Sigmoid colon (tissue), 7 donors: Measurements from ENCODE around the gene RNF169. TPM values are rescaled to one million over a fixed set of nuclear protein-coding genes. Genes with fewer than 3 reads are reported as not detected.
"Not testable (repeated sequence)": the region's sequence is repeated elsewhere in the genome, so short reads cannot be mapped to it uniquely, and the experiment has no call there.

Experiments used
- DNase-seq: peaks from one replicate; pipeline ENCODE4 v3.0.0-alpha.2; 2019
- H3K27ac ChIP-seq, 4 donors: fragments of 200-600 bp; sonication (generic); one replicate each; pipeline ENCODE4 v1.5.1; 2016 to 2019; ENCODE audit warnings: mild to moderate bottlenecking in 1 of 4
- H3K27me3 ChIP-seq, 3 donors: fragments of 200-600 bp; sonication (generic); one replicate each; pipeline ENCODE4 v1.5.1; 2019; ENCODE audit warnings: mild to moderate bottlenecking in 1 of 3
- H3K36me3 ChIP-seq, 4 donors: fragments of 200-600 bp; sonication (generic); one replicate each; pipeline ENCODE4 v1.5.1; 2016 to 2019
- H3K4me1 ChIP-seq, 4 donors: fragments of 200-600 bp; sonication (generic); one replicate each; pipeline ENCODE4 v1.5.1; 2017 to 2019
- H3K4me3 ChIP-seq, 4 donors: fragments of 200-600 bp; sonication (generic); one replicate each; pipeline ENCODE4 v1.5.1; 2017 to 2019; ENCODE audit warnings: mild to moderate bottlenecking in 2 of 4, moderate library complexity in 1 of 4
- H3K9me3 ChIP-seq, 4 donors: fragments of 200-600 bp in 3 of 4; sonication (generic) in 3 of 4; one replicate each; pipeline versions ENCODE4 v1.5.1 to v1.6.1; 2013 to 2019
- CTCF ChIP-seq, 4 experiments: fragments of 450-650 bp in 3 of 4; fragments of 200-600 bp in 1 of 4; IDR thresholded peaks; one replicate each; pipeline ENCODE4 v1.5.1; 2016 to 2019; ENCODE audit warnings: antibody characterized with exemption in 4 of 4, mild to moderate bottlenecking in 3 of 4, moderate library complexity in 2 of 4
- EP300 ChIP-seq, 4 donors: sonication (generic); formaldehyde crosslinking; IDR thresholded peaks; one replicate each; pipeline ENCODE4 v1.6.1; 2017; ENCODE audit warnings: antibody characterized with exemption in 4 of 4
- POLR2A ChIP-seq, 2 donors: fragments of 450-650 bp; IDR thresholded peaks; one replicate each; pipeline ENCODE4 v1.6.1; 2016; ENCODE audit warnings: antibody characterized with exemption in 2 of 2, mild to moderate bottlenecking in 2 of 2, moderate library complexity in 2 of 2
- POLR2AphosphoS5 ChIP-seq, 4 donors: sonication (generic); formaldehyde crosslinking; IDR thresholded peaks; one replicate each; pipeline ENCODE4 v1.6.1; 2017; ENCODE audit warnings: antibody characterized with exemption in 4 of 4
- WGBS, 2 donors: extraction: QIAGEN DNeasy Blood & Tissue Kit; methylation state at CpG; one replicate each; pipeline ENCODE4 v1.1.7; 2013; 5-methylcytosine and 5-hydroxymethylcytosine counted together
- intact Hi-C: fragments of 100-400 bp; cut with DNase I; formaldehyde crosslinking; loops from one replicate; pipeline ENCODE4 v1.15.1; 2023
- polyA plus RNA-seq, 3 donors: library from polyadenylated mRNA; stranded (reverse); fragments of 200-250 nt; gene quantifications; one replicate each; pipeline ENCODE4 v1.2.3, GENCODE V29; 2013
- total RNA-seq, 4 donors: library from RNA; depleted of rRNA; stranded (reverse); fragments of >200 nt; gene quantifications; one replicate each; pipeline ENCODE4 v1.1.0, GENCODE V29; 2016
- donor health status: healthy with polysubstance abuse.
- donor health status: Bipolar disorder and iron deficiency.
- donor health status: healthy.

Gene RNF169
- total and polyA plus RNA-seq, 7 donors, result 1.6 to 27.7 (median 20.3) TPM

DNA sequence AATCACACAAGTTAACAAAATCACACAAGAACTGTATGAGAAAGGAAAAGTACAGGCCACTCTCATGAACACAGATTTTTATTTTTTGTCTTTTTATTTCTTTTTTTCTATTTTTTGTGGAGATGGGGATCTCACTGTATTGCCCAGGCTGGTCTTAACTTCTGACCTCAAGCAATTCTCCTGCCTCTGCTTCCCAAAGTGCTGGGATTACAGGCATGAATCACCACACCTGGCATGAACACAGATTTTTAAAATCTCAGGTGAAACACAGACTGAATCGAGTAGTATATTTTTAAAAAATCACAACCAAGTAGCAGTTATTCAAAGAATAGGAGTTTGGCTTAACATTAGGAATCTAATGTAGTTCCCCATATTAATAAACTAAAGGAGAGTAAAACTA, 18.3 kb downstream of the RNF169 start:
- intact Hi-C loops, result no loop called here
- H3K4me1 ChIP-seq, result peaks cover 0 to 16% (median 9%) of the 10 kb centered on the region in 4 donors
- no peak for TF ChIP-seq EP300 (IDR thresholded peaks at IDR 0.05)
- no peak for TF ChIP-seq POLR2AphosphoS5 (IDR thresholded peaks at IDR 0.05)
- TF ChIP-seq POLR2A (IDR thresholded peaks at IDR 0.05), result no peak
- no peak for TF ChIP-seq CTCF (IDR thresholded peaks at IDR 0.05)
- no peaks in the 10 kb centered on the region for H3K9me3 ChIP-seq
- no peak for DNase-seq
- no peak overlapping the region for H3K4me3 ChIP-seq
- no peaks in the 10 kb centered on the region for H3K36me3 ChIP-seq
- 95 to 99% methylated on average over 1 of the region's 1 CpG for WGBS, 2 donors
- no peaks in the 10 kb centered on the region for H3K27me3 ChIP-seq
- no peak overlapping the region for H3K27ac ChIP-seq

- H3K36me3 ChIP-seq, H3K27ac ChIP-seq, H3K4me3 ChIP-seq, intact Hi-C loops, H3K27me3 ChIP-seq, H3K9me3 ChIP-seq, DNase-seq: not testable (repeated sequence)
- peaks cover 0 to 29% (median 12%) of the 10 kb centered on the region in 4 donors for H3K4me1 ChIP-seq
- 78 to 86% methylated on average over 9 of the region's 9 CpGs for WGBS, 2 donors
Observed at GRCh38 chr11:74768172-74768651, 19.6 kb downstream of the RNF169 start.

DNA sequence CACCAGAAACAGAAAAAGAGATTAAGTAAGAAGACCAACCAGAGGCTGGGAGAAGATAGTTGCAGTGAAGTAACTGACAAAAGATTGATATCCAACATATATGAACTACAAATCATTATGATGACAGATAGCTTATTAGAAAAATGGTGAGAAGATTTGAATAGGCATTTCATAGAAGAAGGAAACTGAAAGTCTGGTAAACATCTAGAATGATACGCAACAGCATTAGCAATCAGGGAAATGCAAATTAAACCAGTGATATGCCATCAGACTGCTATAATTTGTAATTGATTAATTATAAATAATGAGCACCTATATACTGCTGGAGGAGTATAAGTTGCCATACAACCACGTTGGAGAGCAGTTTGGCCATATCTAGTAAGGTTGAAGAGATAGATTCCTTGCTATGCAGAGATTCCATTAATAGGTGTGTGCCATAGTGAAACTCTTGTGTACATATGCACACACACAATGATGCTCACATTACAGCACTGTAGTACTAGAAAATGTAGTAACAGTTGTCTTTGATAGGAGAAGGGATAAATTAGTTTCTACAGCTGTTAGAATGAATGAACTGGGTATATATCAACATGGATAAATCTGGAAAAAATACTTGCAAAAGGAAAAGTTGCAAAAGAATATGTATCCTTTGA, 20.5 kb downstream of the RNF169 start:
- WGBS, 2 donors, result 71 to 74% methylated on average over 2 of the region's 2 CpGs

GRCh38 chr11:74770456-74770855, 21.8 kb downstream of the RNF169 start:
- Histone ChIP-seq H3K36me3 (no peaks in the 10 kb centered on the region), H3K27me3 (no peaks in the 10 kb centered on the region), H3K9me3 (no peaks in the 10 kb centered on the region), H3K27ac (no peak overlapping the region), H3K4me3 (no peak overlapping the region), H3K4me1 (peaks cover 0 to 47% (median 19%) of the 10 kb centered on the region in 4 donors)
- DNase-seq, result no peak
- 61 to 72% methylated on average over 5 of the region's 5 CpGs for WGBS, 2 donors
- intact Hi-C loops, result no loop called here
- no peak for TF ChIP-seq POLR2AphosphoS5 (IDR thresholded peaks at IDR 0.05)
- no peak for TF ChIP-seq CTCF (IDR thresholded peaks at IDR 0.05)
- TF ChIP-seq EP300 (IDR thresholded peaks at IDR 0.05), result no peak
- no peak for TF ChIP-seq POLR2A (IDR thresholded peaks at IDR 0.05)

More for the DNA sequence above, 20.5 kb downstream of the RNF169 start:
- H3K9me3 ChIP-seq, result no peaks in the 10 kb centered on the region
- no peaks in the 10 kb centered on the region for H3K27me3 ChIP-seq
- intact Hi-C loops, result no loop called here
- no peak for DNase-seq
- no peak overlapping the region for H3K27ac ChIP-seq
- no peaks in the 10 kb centered on the region for H3K36me3 ChIP-seq
- no peak overlapping the region for H3K4me3 ChIP-seq
- H3K4me1 ChIP-seq, result peaks cover 0 to 39% (median 19%) of the 10 kb centered on the region in 4 donors
- TF ChIP-seq EP300 (IDR thresholded peaks at IDR 0.05) (no peak), POLR2AphosphoS5 (IDR thresholded peaks at IDR 0.05) (no peak), POLR2A (IDR thresholded peaks at IDR 0.05) (no peak), CTCF (IDR thresholded peaks at IDR 0.05) (no peak)

DNA sequence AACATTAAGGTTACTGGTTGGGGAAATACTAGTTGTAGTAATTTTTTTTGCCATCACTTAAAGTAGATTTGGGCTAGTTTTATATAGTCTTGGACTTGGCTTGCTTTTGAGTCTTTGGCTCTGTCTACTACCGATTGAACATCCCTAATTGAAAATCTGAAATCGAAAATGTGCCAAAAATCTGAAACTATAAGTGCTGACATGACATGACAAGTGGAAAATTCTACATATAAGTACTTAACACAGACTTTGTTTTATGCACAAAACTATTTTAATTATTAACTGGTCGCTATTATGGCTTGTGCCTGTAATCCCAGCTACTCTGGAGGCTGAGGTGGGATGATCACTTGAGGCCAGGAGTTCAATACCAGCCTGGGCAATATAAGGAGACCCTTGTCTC, 22.5 kb downstream of the RNF169 start:
- intact Hi-C loops, result no loop called here
- no peak for DNase-seq
- 94 to 97% methylated on average over 3 of the region's 3 CpGs for WGBS, 2 donors

More for the DNA sequence above, 22.5 kb downstream of the RNF169 start:
- TF ChIP-seq POLR2A (IDR thresholded peaks at IDR 0.05) (no peak), EP300 (IDR thresholded peaks at IDR 0.05) (no peak), CTCF (IDR thresholded peaks at IDR 0.05) (no peak), POLR2AphosphoS5 (IDR thresholded peaks at IDR 0.05) (no peak)
- Histone ChIP-seq H3K9me3 (no peaks in the 10 kb centered on the region), H3K27me3 (no peaks in the 10 kb centered on the region), H3K27ac (no peak overlapping the region), H3K4me3 (no peak overlapping the region), H3K36me3 (no peaks in the 10 kb centered on the region), H3K4me1 (peaks cover 0 to 54% (median 20%) of the 10 kb centered on the region in 4 donors)
